HG02938 (cell line): ENCODE measurements around the gene LMTK2.

ENCODE experiments used
- ATAC-seq: cut with Tn5 transposase; IDR thresholded peaks from one replicate; pipeline ENCODE4 v1.9.1; 2021; ENCODE audit warnings: mild to moderate bottlenecking, moderate library complexity; ENCODE audit not compliant: unreplicated experiment

LMTK2 gene

GRCh38 chr7:98256431-98256830 is 149.8 kb downstream of the LMTK2 start:
- ATAC-seq = no peak

DNA sequence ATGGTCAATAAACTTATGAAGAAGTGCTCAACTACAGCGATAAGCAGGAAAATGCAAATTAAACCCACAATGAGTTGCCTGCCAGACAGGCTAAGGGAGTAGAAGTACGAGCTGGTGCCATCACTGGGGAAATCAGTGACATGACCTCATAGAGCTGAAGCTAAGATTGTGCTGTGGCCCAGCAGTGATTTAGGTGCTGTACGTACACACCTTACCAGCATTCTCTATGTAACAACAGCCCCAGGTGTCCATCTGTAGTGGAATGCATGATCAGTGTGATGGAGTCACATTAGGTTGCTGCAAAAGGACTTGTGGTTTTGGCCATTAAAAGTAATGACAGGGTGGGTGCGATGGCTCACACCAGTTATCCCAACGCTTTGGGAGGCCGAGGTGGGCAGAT is 151.0 kb downstream of the LMTK2 start:
- no peak for ATAC-seq
